Heart right ventricle (tissue), 16 donors: ENCODE results near the gene TNFRSF21. TPM values are rescaled to one million over a fixed set of nuclear protein-coding genes. Genes with fewer than 3 reads are reported as not detected.

Experiments used
- ATAC-seq, 8 donors: fragments of 200-7000 bp; cut with Tn5 transposase; one replicate each; pipeline ENCODE4 v1.9.1; 2020; ENCODE audit warnings: mild to moderate bottlenecking in 8 of 8, moderate library complexity in 8 of 8, moderate number of reproducible peaks in 1 of 8
- DNase-seq, 2 donors: peaks; one replicate each; pipeline ENCODE4 v3.0.0-alpha.2; 2020
- H3K27ac ChIP-seq, 10 donors: fragments of 200-600 bp; sonication (generic) in 2 of 10; one replicate each; pipeline versions ENCODE4 v1.5.0 to v1.8.0; 2020 to 2022; ENCODE audit warnings: mild to moderate bottlenecking in 3 of 10
- H3K27me3 ChIP-seq, 7 donors: fragments of 200-600 bp; one replicate each; pipeline ENCODE4 v1.8.0; 2021 to 2022; ENCODE audit warnings: mild to moderate bottlenecking in 2 of 7
- H3K36me3 ChIP-seq, 9 donors: fragments of 200-600 bp; sonication (generic) in 1 of 9; one replicate each; pipeline versions ENCODE4 v1.5.0 to v1.8.0; 2020 to 2022; ENCODE audit warnings: mild to moderate bottlenecking in 2 of 9
- H3K4me1 ChIP-seq, 9 donors: fragments of 200-600 bp; sonication (generic) in 1 of 9; one replicate each; pipeline versions ENCODE4 v1.5.0 to v1.8.0; 2020 to 2022; ENCODE audit warnings: mild to moderate bottlenecking in 4 of 9
- H3K4me3 ChIP-seq, 10 donors: fragments of 200-600 bp; sonication (generic) in 2 of 10; one replicate each; pipeline versions ENCODE4 v1.5.0 to v1.8.0; 2020 to 2022; ENCODE audit warnings: mild to moderate bottlenecking in 7 of 10, moderate library complexity in 2 of 10
- H3K9me3 ChIP-seq, 11 donors: fragments of 200-600 bp in 10 of 11; sonication (generic) in 2 of 11; one replicate each; pipeline versions ENCODE4 v1.5.0 to v1.8.0; 2013 to 2022; ENCODE audit warnings: mild to moderate bottlenecking in 2 of 11, control low read depth in 1 of 11, moderate library complexity in 1 of 11
- CTCF ChIP-seq, 9 donors: fragments of 200-600 bp; sonication (generic) in 2 of 9; IDR thresholded peaks; one replicate each; pipeline versions ENCODE4 v1.5.0 to v1.8.0; 2021 to 2022; ENCODE audit warnings: antibody characterized with exemption in 9 of 9, mild to moderate bottlenecking in 5 of 9, moderate library complexity in 1 of 9
- WGBS, 2 donors: extraction: QIAGEN DNeasy Blood & Tissue Kit; methylation state at CpG; one replicate each; pipeline ENCODE4 v1.1.7; 2013; ENCODE audit warnings: inconsistent platforms in 1 of 2; 5-methylcytosine and 5-hydroxymethylcytosine counted together
- intact Hi-C, 10 donors: fragments of 100-400 bp; cut with DNase I; formaldehyde crosslinking; loops; one replicate each; pipeline versions ENCODE4 v1.11.1 to v1.14.2; 2022
- polyA plus RNA-seq, 2 donors: library from polyadenylated mRNA; stranded (reverse); fragments of 200-250 nt; gene quantifications; one replicate each; pipeline ENCODE4 v1.2.3, GENCODE V29; 2013
- total RNA-seq, 10 donors: library from RNA; stranded (reverse); fragmentation: NEBNext Ultra II Directional in 3 of 10; extraction: Animal tissue kit (Norgen Biotek cat#: 25700) in 3 of 10; gene quantifications; one replicate each; pipeline versions ENCODE4 v1.2.1 to v1.2.4, GENCODE V29; 2021 to 2023
- donor health status: Arrhythmogenic right ventricular cardiomyopathy.
- donor health status: ischemic (EF 13 %, LVEDD 7.1; RV severe dilation, severe dysfunction).
- donor health status: healthy with polysubstance abuse.
- donor health status: DM: no; HTN: yes; CAD: no.
- donor health status: DM: no; HTN: no; CAD: no.
- donor health status: ischemic (EF 25% LVEDD 6.9; RV normal size, moderate dysfunction).
- donor health status: ischemic (EF 25% LVEDD 5.7; RV mildly dilated, moderate dysfunction).
- donor health status: healthy.
- donor health status: DM: yes; HTN: yes; CAD: no.
- donor health status: Ischemic cardiomyopathy.
- donor health status: ischemic (EF 35%, LVEDD 5.7; RV mildly dilated, moderate dysfunction).
- donor health status: nonischemic (EF 11% LVEDD 7.7; RV severe dilation, severe dysfunction).
- donor health status: DM: yes; HTN: yes; CAD: no.
- donor health status: PGD.
- donor health status: ischemic (EF 29% LVEDD 5.4; RV normal size, mild dysfunction).
- donor health status: nonischemic (EF 23%, LVEDD 6.1; RV moderate dilation, normal function).

The TNFRSF21 gene
- total and polyA plus RNA-seq, 12 donors: 3.8 to 12.8 (median 6.0) TPM

GRCh38 chr6:47292944-47293343 is 16.8 kb downstream of the TNFRSF21 start:
- intact Hi-C loops: no loop called here
- DNase-seq: no peak
- Histone ChIP-seq H3K4me1 (no peaks in the 10 kb centered on the region), H3K9me3 (peaks cover 0 to 17% (median 6%) of the 10 kb centered on the region in 11 donors), H3K27me3 (peaks cover 0 to 4% (median 0%) of the 10 kb centered on the region in 7 donors), H3K4me3 (no peak overlapping the region), H3K36me3 (no peaks in the 10 kb centered on the region), H3K27ac (no peak overlapping the region)
- TF ChIP-seq CTCF (IDR thresholded peaks at IDR 0.05): no peak
- no peak for ATAC-seq
- WGBS, 2 donors: 79 to 85% methylated on average over 2 of the region's 2 CpGs

GRCh38 chr6:47292027-47292426 is 17.7 kb downstream of the TNFRSF21 start:
- intact Hi-C loops: no loop called here
- H3K27ac ChIP-seq: no peak overlapping the region
- no peak for TF ChIP-seq CTCF (IDR thresholded peaks at IDR 0.05)
- H3K4me1 ChIP-seq: no peaks in the 10 kb centered on the region
- 96 to 98% methylated on average over 4 of the region's 4 CpGs for WGBS, 2 donors
- DNase-seq: no peak
- H3K36me3 ChIP-seq: no peaks in the 10 kb centered on the region
- peaks cover 0 to 4% (median 0%) of the 10 kb centered on the region in 7 donors for H3K27me3 ChIP-seq
- H3K9me3 ChIP-seq: peaks cover 0 to 17% (median 6%) of the 10 kb centered on the region in 11 donors
- no peak overlapping the region for H3K4me3 ChIP-seq
- ATAC-seq: no peak

- no peaks in the 10 kb centered on the region for H3K4me1 ChIP-seq
- H3K27me3 ChIP-seq: no peaks in the 10 kb centered on the region
- intact Hi-C loops: no loop called here
- ATAC-seq: no peak
- no peak for DNase-seq
- peaks cover 0 to 9% (median 0%) of the 10 kb centered on the region in 9 donors for H3K36me3 ChIP-seq
- no peak for TF ChIP-seq CTCF (IDR thresholded peaks at IDR 0.05)
- 94 to 95% methylated on average over 7 of the region's 7 CpGs for WGBS, 2 donors
- peaks cover 0 to 17% (median 6%) of the 10 kb centered on the region in 11 donors for H3K9me3 ChIP-seq
- no peak overlapping the region for H3K27ac ChIP-seq
- H3K4me3 ChIP-seq: no peak overlapping the region
Observed at GRCh38 chr6:47290124-47290834, 19.4 kb downstream of the TNFRSF21 start.

GRCh38 chr6:47288267-47289090 is 21.2 kb downstream of the TNFRSF21 start:
- DNase-seq: no peak
- peak in 1 of 8 donors; percentile 83 for ATAC-seq
- Histone ChIP-seq H3K4me1 (no peaks in the 10 kb centered on the region), H3K4me3 (no peak overlapping the region), H3K27me3 (no peaks in the 10 kb centered on the region), H3K36me3 (peaks cover 0 to 18% (median 0%) of the 10 kb centered on the region in 9 donors), H3K9me3 (peaks cover 0 to 17% (median 6%) of the 10 kb centered on the region in 11 donors), H3K27ac (no peak overlapping the region)
- no peak for TF ChIP-seq CTCF (IDR thresholded peaks at IDR 0.05)
- intact Hi-C loops: no loop called here
- 78 to 79% methylated on average over 7 of the region's 7 CpGs for WGBS, 2 donors
